ENCODE results near the gene NFYC. TPM values are rescaled to one million over a fixed set of nuclear protein-coding genes. Genes with fewer than 3 reads are reported as not detected.

The NFYC gene
- total RNA-seq, 4 donors from 2014 or later = 39.9 to 43.3 (median 41.8) TPM

- DNase-seq = no peak
- H3K9me3 ChIP-seq = no peaks in the 10 kb centered on the region
- TF ChIP-seq CTCF (IDR thresholded peaks at IDR 0.05) (no peak), POLR2A (IDR thresholded peaks at IDR 0.05) (no peak)
- no peaks in the 10 kb centered on the region for H3K27me3 ChIP-seq
- no peak overlapping the region for H3K4me3 ChIP-seq
- H3K4me1 ChIP-seq = peaks cover 18 to 68% (median 27%) of the 10 kb centered on the region in 3 donors
- WGBS, 2 donors = 39 to 57% methylated on average over 2 of the region's 2 CpGs
- intact Hi-C loops (cut with DNase I) = no loop called here
- H3K27ac ChIP-seq = peak overlapping the region in 3 of 4 donors; percentile 17 to 86 (median 85)
- no peaks in the 10 kb centered on the region for H3K36me3 ChIP-seq
Measured at GRCh38 chr1:40803902-40804301, 112.4 kb downstream of the NFYC start.

- no peaks in the 10 kb centered on the region for H3K36me3 ChIP-seq
- no peak overlapping the region for H3K4me3 ChIP-seq
- H3K27me3 ChIP-seq = no peaks in the 10 kb centered on the region
- DNase-seq = no peak
- TF ChIP-seq CTCF (IDR thresholded peaks at IDR 0.05) (no peak), POLR2A (IDR thresholded peaks at IDR 0.05) (no peak)
- 46 to 62% methylated on average over 2 of the region's 3 CpGs for WGBS, 2 donors
- H3K27ac ChIP-seq = peak overlapping the region in 2 of 4 donors; percentile 10 to 62
- peaks cover 13 to 45% (median 14%) of the 10 kb centered on the region in 3 donors for H3K4me1 ChIP-seq
- intact Hi-C loops (cut with DNase I) = no loop called here
- H3K9me3 ChIP-seq = no peaks in the 10 kb centered on the region
Measured at GRCh38 chr1:40806240-40806639, 114.7 kb downstream of the NFYC start.

- WGBS, 2 donors = 63 to 93% methylated on average over 4 to 12 of the region's 20 CpGs
Measured at GRCh38 chr1:40806731-40807695, 115.5 kb downstream of the NFYC start.

GRCh38 chr1:40808002-40808401 lies 116.5 kb downstream of the NFYC start:
- H3K27me3 ChIP-seq = no peaks in the 10 kb centered on the region
- no peak for DNase-seq
- TF ChIP-seq CTCF (IDR thresholded peaks at IDR 0.05) = no peak
- TF ChIP-seq POLR2A (IDR thresholded peaks at IDR 0.05) = no peak
- H3K36me3 ChIP-seq = no peaks in the 10 kb centered on the region
- intact Hi-C loops (cut with DNase I) = no loop called here
- WGBS, 2 donors = 50 to 62% methylated on average over 3 of the region's 3 CpGs
- H3K27ac ChIP-seq = peak overlapping the region in 2 of 4 donors; percentile 28 to 62
- H3K4me3 ChIP-seq = no peak overlapping the region
- H3K4me1 ChIP-seq = peaks cover 0 to 27% (median 0%) of the 10 kb centered on the region in 3 donors
- H3K9me3 ChIP-seq = no peaks in the 10 kb centered on the region

More at GRCh38 chr1:40806731-40807695, 115.5 kb downstream of the NFYC start:
- intact Hi-C loops (cut with DNase I) = no loop called here
- peak overlapping the region in 3 of 4 donors; percentile 38 to 62 (median 40) for H3K27ac ChIP-seq
- no peaks in the 10 kb centered on the region for H3K27me3 ChIP-seq
- TF ChIP-seq POLR2A (IDR thresholded peaks at IDR 0.05) (no peak), CTCF (IDR thresholded peaks at IDR 0.05) (no peak)
- no peaks in the 10 kb centered on the region for H3K9me3 ChIP-seq
- no peak for DNase-seq
- H3K4me1 ChIP-seq = peaks cover 6 to 37% (median 6%) of the 10 kb centered on the region in 3 donors
- H3K36me3 ChIP-seq = no peaks in the 10 kb centered on the region
- H3K4me3 ChIP-seq = no peak overlapping the region

- peaks cover 0 to 26% (median 0%) of the 10 kb centered on the region in 3 donors for H3K4me1 ChIP-seq
- H3K4me3 ChIP-seq = no peak overlapping the region
- H3K9me3 ChIP-seq = no peaks in the 10 kb centered on the region
- no peaks in the 10 kb centered on the region for H3K27me3 ChIP-seq
- no peaks in the 10 kb centered on the region for H3K36me3 ChIP-seq
- H3K27ac ChIP-seq = peak overlapping the region in 2 of 4 donors; percentile 28 to 62
- no peak for DNase-seq
- intact Hi-C loops (cut with DNase I) = no loop called here
- WGBS, 2 donors = 75 to 76% methylated on average over 3 of the region's 3 CpGs
- TF ChIP-seq CTCF (IDR thresholded peaks at IDR 0.05) = no peak
- TF ChIP-seq POLR2A (IDR thresholded peaks at IDR 0.05) = no peak
Measured at GRCh38 chr1:40808444-40808843, 116.9 kb downstream of the NFYC start.
